Pancreas (tissue), 10 donors: ENCODE results near the gene OLIG1. TPM values are rescaled to one million over a fixed set of nuclear protein-coding genes. Genes with fewer than 3 reads are reported as not detected.

ENCODE experiments used
- ATAC-seq, 4 donors: fragments of 200-7000 bp; cut with Tn5 transposase; one replicate each; pipeline versions ENCODE4 v1.8.0 to v1.9.1; 2020; ENCODE audit warnings: mild to moderate bottlenecking in 4 of 4, moderate library complexity in 4 of 4
- DNase-seq, 6 donors: peaks; one replicate each; pipeline ENCODE4 v3.0.0-alpha.2; 2020
- FAIRE-seq: peaks from 2 replicates; lab custom pipeline; 2012; peaks lifted over from hg19 to GRCh38; lab: Jason Lieb, UNC
- H3K27ac ChIP-seq, 4 donors: fragments of 200-600 bp; sonication (generic); 1 replicate in 3 of 4; 2 replicates in 1 of 4; pipeline versions ENCODE4 v1.5.0 to v1.8.0; 2020
- H3K27me3 ChIP-seq, 4 donors: fragments of 200-600 bp; one replicate each; pipeline ENCODE4 v1.8.0; 2021
- H3K36me3 ChIP-seq, 3 donors: fragments of 200-600 bp; sonication (generic) in 1 of 3; one replicate each; pipeline versions ENCODE4 v1.5.0 to v1.8.0; 2020 to 2021
- H3K4me1 ChIP-seq, 3 donors: fragments of 200-600 bp; one replicate each; pipeline ENCODE4 v1.8.0; 2021
- H3K4me3 ChIP-seq, 4 donors: fragments of 200-600 bp; sonication (generic) in 2 of 4; one replicate each; pipeline versions ENCODE4 v1.5.0 to v1.8.0; 2020 to 2021
- H3K9me3 ChIP-seq, 4 donors: fragments of 200-600 bp; one replicate each; pipeline ENCODE4 v1.8.0; 2021
- WGBS, 2 donors: extraction: QIAGEN DNeasy Blood & Tissue Kit; methylation state at CpG; one replicate each; pipeline ENCODE4 v1.1.7; 2013; 5-methylcytosine and 5-hydroxymethylcytosine counted together
- intact Hi-C, 3 donors: fragments of 100-400 bp; cut with DNase I; formaldehyde crosslinking; loops; one replicate each; pipeline versions ENCODE4 v1.11.1 to v1.14.2; 2022
- polyA plus RNA-seq, 2 donors: library from polyadenylated mRNA; stranded (reverse); fragments of 200-250 nt; gene quantifications; one replicate each; pipeline ENCODE4 v1.2.3, GENCODE V29; 2013
- total RNA-seq, 6 donors: library from RNA; stranded (reverse); fragmentation: NEBNext Ultra II Directional in 4 of 6; extraction: Animal tissue kit (Norgen Biotek cat#: 25700) in 4 of 6; gene quantifications; one replicate each; pipeline versions ENCODE4 v1.2.1 to v1.2.4, GENCODE V29; 2021 to 2023
- TF ChIP-seq, protein P1 (sequence below), 4 donors: fragments of 200-600 bp; sonication (generic) in 3 of 4; IDR thresholded peaks; one replicate each; pipeline versions ENCODE4 v1.5.0 to v1.8.0; 2021; ENCODE audit warnings: antibody characterized with exemption in 4 of 4
- donor health status: healthy with polysubstance abuse.
- donor health status: DM: no; HTN: no; CAD: no; lungs with moderate emphysema.
- donor health status: DM: no; HTN: no; CAD: no.
- donor health status: control.
- donor health status: control.
- donor health status: Bipolar disorder and iron deficiency.
- donor health status: DM: yes; HTN: yes; CAD: no.
- donor health status: DM: no; HTN: no; CAD: no.
- donor health status: DM: no; HTN: no; CAD: no.
- donor health status: DM: yes; HTN: yes; CAD: no.

OLIG1 gene
- total and polyA plus RNA-seq, 8 donors, result 0.09 to 0.51 (median 0.19) TPM; not detected in 3

DNA sequence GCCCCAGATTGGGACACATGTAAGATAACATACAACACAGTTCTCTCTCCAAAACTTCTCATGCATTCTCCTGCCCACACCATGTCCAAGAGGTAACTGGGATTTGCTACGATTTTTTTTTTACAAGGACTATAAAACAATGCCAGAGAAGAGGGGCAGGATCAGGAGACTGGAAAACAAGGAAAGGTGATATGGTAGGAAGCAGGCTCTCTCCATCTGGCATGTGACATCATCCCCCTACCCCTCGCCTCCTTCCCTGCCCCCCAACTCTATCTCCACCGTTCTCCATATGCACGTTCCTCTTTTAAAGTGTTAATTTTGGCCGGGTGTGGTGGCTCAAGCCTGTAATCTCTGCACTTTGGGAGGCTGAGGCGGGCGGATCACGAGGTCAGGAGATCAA lies 23.5 kb upstream of the OLIG1 start:
- H3K4me3 ChIP-seq, result no peak overlapping the region
- no peak for FAIRE-seq
- H3K9me3 ChIP-seq, result no peaks in the 10 kb centered on the region
- H3K27ac ChIP-seq, result no peak overlapping the region
- ATAC-seq, result no peak
- TF ChIP-seq, protein P1, sequence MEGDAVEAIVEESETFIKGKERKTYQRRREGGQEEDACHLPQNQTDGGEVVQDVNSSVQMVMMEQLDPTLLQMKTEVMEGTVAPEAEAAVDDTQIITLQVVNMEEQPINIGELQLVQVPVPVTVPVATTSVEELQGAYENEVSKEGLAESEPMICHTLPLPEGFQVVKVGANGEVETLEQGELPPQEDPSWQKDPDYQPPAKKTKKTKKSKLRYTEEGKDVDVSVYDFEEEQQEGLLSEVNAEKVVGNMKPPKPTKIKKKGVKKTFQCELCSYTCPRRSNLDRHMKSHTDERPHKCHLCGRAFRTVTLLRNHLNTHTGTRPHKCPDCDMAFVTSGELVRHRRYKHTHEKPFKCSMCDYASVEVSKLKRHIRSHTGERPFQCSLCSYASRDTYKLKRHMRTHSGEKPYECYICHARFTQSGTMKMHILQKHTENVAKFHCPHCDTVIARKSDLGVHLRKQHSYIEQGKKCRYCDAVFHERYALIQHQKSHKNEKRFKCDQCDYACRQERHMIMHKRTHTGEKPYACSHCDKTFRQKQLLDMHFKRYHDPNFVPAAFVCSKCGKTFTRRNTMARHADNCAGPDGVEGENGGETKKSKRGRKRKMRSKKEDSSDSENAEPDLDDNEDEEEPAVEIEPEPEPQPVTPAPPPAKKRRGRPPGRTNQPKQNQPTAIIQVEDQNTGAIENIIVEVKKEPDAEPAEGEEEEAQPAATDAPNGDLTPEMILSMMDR (IDR thresholded peaks at IDR 0.05), result no peak
- no peaks in the 10 kb centered on the region for H3K27me3 ChIP-seq
- WGBS, 2 donors, result 63 to 66% methylated on average over 8 of the region's 8 CpGs
- H3K36me3 ChIP-seq, result no peaks in the 10 kb centered on the region
- no peaks in the 10 kb centered on the region for H3K4me1 ChIP-seq
- no peak for DNase-seq
- intact Hi-C loops, result no loop called here

DNA sequence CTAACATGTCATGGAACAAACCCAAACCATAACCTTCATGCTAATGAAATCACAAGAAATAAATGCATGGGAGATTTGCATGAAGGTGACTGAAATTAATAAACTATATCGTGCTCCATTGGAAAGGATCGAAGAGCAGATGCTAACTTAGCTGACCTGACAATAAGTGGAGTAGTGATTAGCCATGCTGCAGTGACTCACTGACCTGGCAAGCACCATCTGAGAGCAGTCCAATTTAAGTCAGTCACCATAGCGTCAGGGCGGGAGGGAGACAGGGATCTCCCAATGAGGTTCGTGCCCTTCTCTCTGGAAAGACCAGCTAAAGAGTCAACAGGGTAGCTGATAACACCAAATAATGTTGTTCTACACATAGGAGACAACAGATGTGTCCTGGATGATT lies 22.7 kb upstream of the OLIG1 start:
- WGBS, 2 donors, result 54 to 61% methylated on average over 5 of the region's 5 CpGs
- ATAC-seq, result no peak
- no peaks in the 10 kb centered on the region for H3K4me1 ChIP-seq

DNA sequence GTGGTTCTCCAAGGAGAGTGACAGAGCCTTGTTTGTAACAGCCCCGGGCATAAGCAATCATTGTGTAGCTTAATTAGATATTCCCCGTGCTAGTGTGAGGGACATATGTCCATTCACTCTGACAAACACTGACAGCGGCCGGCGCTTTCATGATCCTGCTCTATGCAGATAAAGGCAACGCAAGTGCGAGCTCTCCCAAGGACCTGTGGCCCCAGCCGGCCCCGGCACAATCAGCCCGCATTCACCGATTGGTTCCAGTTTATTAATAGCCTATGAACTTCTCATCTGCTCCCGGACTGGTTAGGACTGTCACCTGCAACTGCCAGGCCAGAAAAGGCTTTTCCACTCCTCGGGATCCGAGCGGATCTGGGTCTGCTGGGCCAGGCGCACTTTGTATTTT lies 18.0 kb upstream of the OLIG1 start:
- H3K4me1 ChIP-seq, result no peaks in the 10 kb centered on the region
- FAIRE-seq (no peak), DNase-seq (no peak), ATAC-seq (no peak)
- no peaks in the 10 kb centered on the region for H3K27me3 ChIP-seq
- TF ChIP-seq, protein P1 (IDR thresholded peaks at IDR 0.05), result no peak
- no peak overlapping the region for H3K4me3 ChIP-seq
- WGBS, 2 donors, result 67% methylated on average over 16 of the region's 16 CpGs
- no peaks in the 10 kb centered on the region for H3K9me3 ChIP-seq
- H3K36me3 ChIP-seq, result no peaks in the 10 kb centered on the region
- intact Hi-C loops, result no loop called here
- no peak overlapping the region for H3K27ac ChIP-seq

More for the DNA sequence above, 22.7 kb upstream of the OLIG1 start:
- H3K4me3 ChIP-seq, result no peak overlapping the region
- no peaks in the 10 kb centered on the region for H3K27me3 ChIP-seq
- TF ChIP-seq, protein P1 (IDR thresholded peaks at IDR 0.05), result no peak
- FAIRE-seq, result no peak
- H3K9me3 ChIP-seq, result no peaks in the 10 kb centered on the region
- no peak for DNase-seq
- H3K27ac ChIP-seq, result no peak overlapping the region
- intact Hi-C loops, result no loop called here
- no peaks in the 10 kb centered on the region for H3K36me3 ChIP-seq

GRCh38 chr21:33053951-33054350 lies 16.0 kb upstream of the OLIG1 start:
- TF ChIP-seq, protein P1 (IDR thresholded peaks at IDR 0.05), result no peak
- DNase-seq (no peak), FAIRE-seq (no peak), ATAC-seq (peak in 2 of 4 donors; percentile 34 to 38)
- Histone ChIP-seq H3K4me3 (no peak overlapping the region), H3K36me3 (no peaks in the 10 kb centered on the region), H3K9me3 (no peaks in the 10 kb centered on the region), H3K27ac (no peak overlapping the region), H3K4me1 (peaks cover 0 to 2% (median 0%) of the 10 kb centered on the region in 3 donors), H3K27me3 (no peaks in the 10 kb centered on the region)
- intact Hi-C loops, result no loop called here

DNA sequence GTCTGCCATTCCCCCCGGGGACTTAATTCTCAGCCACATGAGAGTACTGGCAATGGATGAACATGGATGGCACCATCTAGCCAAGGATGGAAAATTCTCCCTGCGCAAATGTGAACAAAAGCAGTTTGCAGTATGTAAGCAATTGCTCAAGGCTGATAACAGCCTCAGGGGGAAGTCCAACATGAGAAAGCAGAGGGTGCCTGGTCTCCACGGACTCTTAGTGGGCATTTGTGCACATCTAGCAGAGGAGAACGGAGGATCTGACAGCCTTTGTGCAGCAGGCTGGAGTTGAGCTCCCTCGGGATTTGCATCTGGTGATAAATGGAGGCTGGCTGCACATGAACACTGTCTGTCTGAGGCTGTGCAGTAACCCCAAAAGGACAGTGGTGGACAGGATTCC lies 13.9 kb upstream of the OLIG1 start:
- Histone ChIP-seq H3K9me3 (no peaks in the 10 kb centered on the region), H3K4me1 (peaks cover 0 to 2% (median 0%) of the 10 kb centered on the region in 3 donors), H3K27ac (no peak overlapping the region), H3K36me3 (no peaks in the 10 kb centered on the region), H3K4me3 (no peak overlapping the region), H3K27me3 (no peaks in the 10 kb centered on the region)
- TF ChIP-seq, protein P1 (IDR thresholded peaks at IDR 0.05), result no peak
- DNase-seq (no peak), ATAC-seq (no peak), FAIRE-seq (no peak)
- intact Hi-C loops, result no loop called here
- 62 to 70% methylated on average over 5 of the region's 5 CpGs for WGBS, 2 donors
